HCT116 (cell line): Measurements from ENCODE around the gene ACSM3.

ENCODE experiments used
- TF ChIP-seq, protein P1 (sequence below), 3 experiments: fragments of 200-600 bp in 1 of 3; sonication (generic) in 1 of 3; IDR thresholded peaks in 2 of 3; conservative IDR thresholded peaks in 1 of 3; 2 replicates each; pipeline ENCODE4 v1.5.1; 2012 to 2017; ENCODE audit warnings: low read depth in 2 of 3, low read length in 2 of 3, antibody characterized with exemption in 1 of 3, borderline replicate concordance in 1 of 3, control low read depth in 1 of 3, mild to moderate bottlenecking in 1 of 3, mixed read lengths in 1 of 3, mixed run types in 1 of 3, moderate library complexity in 1 of 3; ENCODE audit not compliant: insufficient read depth in 1 of 3
- TF ChIP-seq, protein P2 (sequence below): IDR thresholded peaks from 2 replicates; pipeline ENCODE4 v1.6.1; 2012

DNA sequence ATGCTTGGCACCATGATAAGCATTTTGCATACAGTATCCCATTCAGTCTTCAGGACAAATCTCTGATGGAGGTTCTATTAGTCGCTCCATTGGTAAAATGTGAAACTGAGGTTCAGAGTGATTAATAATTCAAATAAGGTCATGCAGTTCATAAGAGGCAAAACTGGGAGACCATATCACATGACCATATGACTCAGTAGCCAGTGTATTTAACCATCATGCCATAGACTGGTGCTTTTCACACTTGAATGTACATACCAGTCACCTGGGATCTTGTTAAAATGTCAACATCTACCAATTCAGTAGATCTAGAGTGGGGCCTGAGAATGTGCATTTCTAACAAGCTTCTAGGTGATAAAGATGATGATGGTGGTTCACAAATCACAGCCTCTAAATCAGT, 4.3 kb downstream of the ACSM3 start:
- TF ChIP-seq, protein P1, sequence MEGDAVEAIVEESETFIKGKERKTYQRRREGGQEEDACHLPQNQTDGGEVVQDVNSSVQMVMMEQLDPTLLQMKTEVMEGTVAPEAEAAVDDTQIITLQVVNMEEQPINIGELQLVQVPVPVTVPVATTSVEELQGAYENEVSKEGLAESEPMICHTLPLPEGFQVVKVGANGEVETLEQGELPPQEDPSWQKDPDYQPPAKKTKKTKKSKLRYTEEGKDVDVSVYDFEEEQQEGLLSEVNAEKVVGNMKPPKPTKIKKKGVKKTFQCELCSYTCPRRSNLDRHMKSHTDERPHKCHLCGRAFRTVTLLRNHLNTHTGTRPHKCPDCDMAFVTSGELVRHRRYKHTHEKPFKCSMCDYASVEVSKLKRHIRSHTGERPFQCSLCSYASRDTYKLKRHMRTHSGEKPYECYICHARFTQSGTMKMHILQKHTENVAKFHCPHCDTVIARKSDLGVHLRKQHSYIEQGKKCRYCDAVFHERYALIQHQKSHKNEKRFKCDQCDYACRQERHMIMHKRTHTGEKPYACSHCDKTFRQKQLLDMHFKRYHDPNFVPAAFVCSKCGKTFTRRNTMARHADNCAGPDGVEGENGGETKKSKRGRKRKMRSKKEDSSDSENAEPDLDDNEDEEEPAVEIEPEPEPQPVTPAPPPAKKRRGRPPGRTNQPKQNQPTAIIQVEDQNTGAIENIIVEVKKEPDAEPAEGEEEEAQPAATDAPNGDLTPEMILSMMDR (IDR thresholded peaks at IDR 0.05 in 2 of 3, conservative IDR thresholded peaks at IDR 0.05 in 1 of 3; ENCODE audit: borderline replicate concordance in 1 of 3, insufficient read depth in 1 of 3, low read depth in 2 of 3, low read length in 2 of 3), result no peak
- TF ChIP-seq, protein P2, sequence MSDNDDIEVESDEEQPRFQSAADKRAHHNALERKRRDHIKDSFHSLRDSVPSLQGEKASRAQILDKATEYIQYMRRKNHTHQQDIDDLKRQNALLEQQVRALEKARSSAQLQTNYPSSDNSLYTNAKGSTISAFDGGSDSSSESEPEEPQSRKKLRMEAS, result no peak
